Activated CD4-positive, alpha-beta T cell treated with anti-CD3 and anti-CD28 coated beads for 4 hours (primary cell): ENCODE data around the gene ADAM12.
"Not testable (repeated sequence)": the region's sequence is repeated elsewhere in the genome, so short reads cannot be mapped to it uniquely, and the experiment has no call there.

ENCODE experiments used
- DNase-seq, 2 donors: peaks; one replicate each; pipeline ENCODE4 v3.0.0-alpha.2; 2020

The ADAM12 gene

GRCh38 chr10:126373972-126374371 is 14.3 kb downstream of the ADAM12 start:
- no peak for DNase-seq

GRCh38 chr10:126373147-126373546 is 15.1 kb downstream of the ADAM12 start:
- no peak for DNase-seq

GRCh38 chr10:126372396-126372795 is 15.9 kb downstream of the ADAM12 start:
- DNase-seq, result no peak

GRCh38 chr10:126369125-126369710 is 19.1 kb downstream of the ADAM12 start:
- DNase-seq, result no peak

- no peak for DNase-seq
Measured at GRCh38 chr10:126357169-126357568, 31.1 kb downstream of the ADAM12 start.

- no peak for DNase-seq
Measured at GRCh38 chr10:126353666-126354065, 34.6 kb downstream of the ADAM12 start.

GRCh38 chr10:126352453-126352852 is 35.8 kb downstream of the ADAM12 start:
- no peak for DNase-seq

GRCh38 chr10:126351021-126351420 is 37.3 kb downstream of the ADAM12 start:
- no peak for DNase-seq

- DNase-seq, result no peak
Measured at GRCh38 chr10:126350216-126350992, 37.9 kb downstream of the ADAM12 start.

GRCh38 chr10:126349676-126350075 is 38.6 kb downstream of the ADAM12 start:
- DNase-seq, result no peak

GRCh38 chr10:126349101-126349500 is 39.2 kb downstream of the ADAM12 start:
- DNase-seq, result no peak

- not testable (repeated sequence) for DNase-seq
Measured at GRCh38 chr10:126343496-126343895, 44.8 kb downstream of the ADAM12 start.

GRCh38 chr10:126342680-126343079 is 45.6 kb downstream of the ADAM12 start:
- no peak for DNase-seq

GRCh38 chr10:126341491-126341890 is 46.8 kb downstream of the ADAM12 start:
- no peak for DNase-seq

GRCh38 chr10:126337251-126337810 is 50.9 kb downstream of the ADAM12 start:
- no peak for DNase-seq

GRCh38 chr10:126336801-126337200 is 51.5 kb downstream of the ADAM12 start:
- DNase-seq, result no peak

GRCh38 chr10:126334272-126334671 is 54.0 kb downstream of the ADAM12 start:
- no peak for DNase-seq

- no peak for DNase-seq
Measured at GRCh38 chr10:126332576-126332975, 55.7 kb downstream of the ADAM12 start.

- DNase-seq, result no peak
Measured at GRCh38 chr10:126331101-126331500, 57.2 kb downstream of the ADAM12 start.

- no peak for DNase-seq
Measured at GRCh38 chr10:126324826-126325225, 63.5 kb downstream of the ADAM12 start.

- no peak for DNase-seq
Measured at GRCh38 chr10:126321440-126321839, 66.8 kb downstream of the ADAM12 start.

- DNase-seq, result no peak
Measured at GRCh38 chr10:126317751-126318150, 70.5 kb downstream of the ADAM12 start.

GRCh38 chr10:126315494-126316177 is 72.6 kb downstream of the ADAM12 start:
- DNase-seq, result no peak
